Inferior parietal cortex (tissue), 1 donor: ENCODE results near the gene AHR.
"Not testable (repeated sequence)": the region's sequence is repeated elsewhere in the genome, so short reads cannot be mapped to it uniquely, and the experiment has no call there.

Experiments used
- DNase-seq: peaks from one replicate; pipeline ENCODE4 v3.0.0-alpha.2; 2016; ENCODE audit errors: extremely low spot score

The AHR gene

DNA sequence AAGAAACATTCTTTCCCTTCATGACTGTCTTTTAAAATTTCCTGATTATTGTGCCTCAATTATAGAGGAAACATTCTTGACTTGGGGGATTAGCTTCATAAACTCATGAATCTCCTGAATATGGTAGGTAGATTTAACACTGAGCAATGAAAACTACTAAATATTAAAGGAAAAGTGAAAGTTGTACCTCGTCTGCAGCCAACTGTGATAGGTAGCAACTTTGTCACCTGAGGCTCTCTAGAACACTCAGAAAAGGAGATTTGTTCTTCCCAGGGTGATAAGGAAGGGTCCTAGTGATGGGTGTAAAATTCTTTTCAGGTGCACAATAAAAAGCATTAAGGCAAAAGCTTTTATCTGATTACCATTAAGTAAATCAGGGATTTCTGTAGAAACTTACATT is 78.1 kb downstream of the AHR start:
- no peak for DNase-seq

- DNase-seq, result no peak
Observed at GRCh38 chr7:17380736-17381662, 82.5 kb downstream of the AHR start.

DNA sequence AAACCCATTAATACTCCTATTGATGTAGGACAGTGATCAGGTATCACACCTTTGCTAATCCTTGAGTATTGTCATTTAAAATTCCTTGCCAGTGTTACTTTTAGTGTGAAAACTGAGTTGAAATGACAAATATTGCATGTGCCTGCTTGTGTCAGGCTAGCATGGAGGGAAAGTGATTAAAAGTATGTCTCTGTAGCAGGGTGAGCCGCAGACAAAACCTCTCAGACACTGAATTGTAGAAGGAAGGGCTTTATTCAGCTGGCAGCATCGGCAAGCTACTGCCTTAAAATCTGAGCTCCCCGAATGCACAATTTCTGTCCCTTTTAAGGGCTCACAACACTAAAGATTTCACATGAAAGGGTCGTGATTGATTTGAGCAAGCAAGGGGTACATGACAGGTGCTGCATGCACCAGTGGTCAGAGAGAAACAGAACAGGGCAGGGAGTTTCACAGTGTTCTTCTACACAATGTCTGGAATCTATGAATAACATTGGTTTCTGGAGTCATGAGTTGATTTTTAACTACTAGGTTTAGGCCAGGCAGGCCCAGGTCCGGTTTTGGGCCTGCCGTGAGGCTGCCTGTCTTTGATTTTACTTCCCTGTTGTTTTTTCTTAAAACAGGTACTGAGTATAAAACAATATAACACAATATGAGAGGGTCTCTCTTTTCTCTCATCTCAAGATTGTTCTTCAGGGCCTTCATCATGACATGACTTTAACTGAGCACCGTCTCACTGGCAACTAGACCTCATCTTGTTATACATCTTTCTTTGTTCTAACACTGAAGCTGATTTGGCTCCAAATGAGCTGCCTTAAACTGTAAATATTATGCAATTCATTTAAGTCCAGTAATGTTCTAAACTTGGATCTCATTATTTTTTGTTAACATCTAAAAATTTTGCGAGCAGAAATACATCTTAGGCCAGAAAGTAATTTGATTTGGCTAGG is 84.2 kb downstream of the AHR start:
- DNase-seq, result not testable (repeated sequence)

DNA sequence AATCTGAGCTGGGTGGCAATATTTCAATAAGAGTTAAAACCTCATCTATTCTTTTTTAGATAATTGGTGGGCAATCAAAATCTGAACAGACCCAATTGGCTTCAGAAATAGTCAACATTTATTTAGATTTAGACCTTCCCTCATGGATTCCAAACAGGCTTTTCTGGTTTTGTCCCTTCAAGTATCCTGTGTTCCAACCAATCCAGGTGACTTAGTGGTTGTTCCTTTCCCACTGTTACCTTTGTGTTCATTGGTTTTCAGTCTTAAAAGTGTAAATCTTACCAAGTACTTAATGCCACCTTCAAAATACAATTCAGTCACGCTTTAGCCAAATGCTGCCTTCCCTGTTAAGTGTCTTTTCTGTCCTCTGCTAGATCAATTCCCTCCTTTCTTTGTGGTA is 85.9 kb downstream of the AHR start:
- DNase-seq, result no peak

DNA sequence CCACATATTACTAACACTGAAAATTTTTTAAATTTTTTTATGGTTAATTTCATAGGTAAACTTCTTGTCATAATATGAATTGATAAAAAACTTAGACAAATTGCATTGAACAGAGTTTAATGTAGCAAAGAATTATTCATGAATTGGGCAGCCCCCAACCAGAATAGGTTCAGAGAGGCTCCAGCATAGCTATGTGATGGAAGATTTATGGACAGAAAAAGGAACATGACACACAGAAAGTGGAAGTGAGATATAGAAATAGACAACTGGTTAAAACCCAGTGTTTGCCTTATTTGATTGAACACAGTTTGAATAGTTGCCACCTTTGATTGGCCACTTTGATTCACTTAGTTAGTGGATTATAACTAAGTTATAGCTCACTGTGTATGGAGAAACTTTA is 87.2 kb downstream of the AHR start:
- DNase-seq, result no peak

DNA sequence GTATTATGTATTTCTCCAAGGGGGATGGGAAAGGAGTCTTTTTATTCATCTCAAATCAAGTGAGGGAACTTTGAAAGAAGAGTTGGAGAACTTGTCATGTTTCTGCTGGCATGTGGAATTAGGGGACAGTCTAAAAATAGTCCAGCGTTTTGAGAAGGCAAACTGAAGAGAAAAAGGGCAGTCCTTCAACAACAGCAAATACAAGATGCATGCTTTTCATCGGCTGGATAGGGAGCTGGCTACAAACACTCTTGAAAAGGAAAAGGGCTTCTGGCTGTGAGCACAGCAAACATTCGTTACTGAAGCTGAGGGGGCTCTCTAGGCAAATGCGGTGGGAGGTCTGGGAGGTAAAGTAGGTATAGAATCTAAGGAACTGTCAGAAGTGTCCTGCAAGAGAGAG is 91.9 kb downstream of the AHR start:
- DNase-seq, result no peak

GRCh38 chr7:17391366-17391765 is 92.9 kb downstream of the AHR start:
- no peak for DNase-seq

- DNase-seq, result no peak
Observed at GRCh38 chr7:17392846-17393245, 94.4 kb downstream of the AHR start.

GRCh38 chr7:17394563-17394962 is 96.1 kb downstream of the AHR start:
- DNase-seq, result not testable (repeated sequence)
